IMR-90 (cell line): Measurements from ENCODE around the gene CCDC116. TPM values are rescaled to one million over a fixed set of nuclear protein-coding genes. Genes with fewer than 3 reads are reported as not detected.

Source experiments
- ATAC-seq: fragments of 200-7000 bp; cut with Tn5 transposase; 2 replicates; pipeline ENCODE4 v1.9.1; 2020; ENCODE audit warnings: low read depth, mild to moderate bottlenecking, moderate library complexity
- BruUV-seq: library from RNA; stranded (reverse); fragments of 400-500 nt; replicated peaks from 2 replicates; lab custom pipeline; 2021; lab: Mats Ljungman, UMichigan
- CTCF ChIA-PET: fragments of 300-600 bp; formaldehyde crosslinking; extraction: SDS; loops from one replicate; lab custom pipeline; 2021; ENCODE audit warnings: antibody characterized with exemption; lab: Yijun Ruan, JAX
- POLR2A ChIA-PET: fragments of 300-600 bp; sonication (Branson Sonifier 250); formaldehyde crosslinking; loops from one replicate; lab custom pipeline; 2022; ENCODE audit warnings: antibody characterized with exemption; ENCODE audit not compliant: unreplicated experiment; lab: Charles Lee
- DNase-seq: peaks from one replicate; pipeline ENCODE4 v3.0.0; 2013
- H2AFZ ChIP-seq: replicated peaks from 2 replicates; pipeline ENCODE3; 2013; ENCODE audit warnings: low read length, mild to moderate bottlenecking; ENCODE audit not compliant: poor library complexity
- H2AK5ac ChIP-seq: 2 replicates; pipeline ENCODE4 v1.6.1; 2013; ENCODE audit warnings: low read depth, low read length, inconsistent platforms
- H2AK9ac ChIP-seq: replicated peaks from 2 replicates; pipeline ENCODE3; 2013; ENCODE audit warnings: mild to moderate bottlenecking, low read depth, low read length, moderate library complexity; ENCODE audit not compliant: poor library complexity
- H2BK120ac ChIP-seq: 2 replicates; pipeline ENCODE4 v1.6.1; 2013; ENCODE audit warnings: low read depth, low read length, inconsistent platforms
- H2BK15ac ChIP-seq: 3 replicates; pipeline ENCODE4 v1.6.1; 2013; ENCODE audit warnings: low read depth, low read length, inconsistent platforms
- H2BK20ac ChIP-seq: 2 replicates; pipeline ENCODE4 v1.6.1; 2013; ENCODE audit warnings: low read depth, mild to moderate bottlenecking, inconsistent platforms, low read length, moderate library complexity
- H2BK5ac ChIP-seq: 2 replicates; pipeline ENCODE4 v1.6.1; 2013; ENCODE audit warnings: mild to moderate bottlenecking, low read depth, low read length, inconsistent platforms; ENCODE audit not compliant: poor library complexity, severe bottlenecking
- H3K14ac ChIP-seq: replicated peaks from 2 replicates; pipeline ENCODE4 v1.6.1; 2013; ENCODE audit warnings: low read depth, low read length, inconsistent platforms
- H3K18ac ChIP-seq: 2 replicates; pipeline ENCODE4 v1.6.1; 2013; ENCODE audit warnings: low read depth, low read length, control low read depth
- H3K23ac ChIP-seq: 2 replicates; pipeline ENCODE4 v1.6.1; 2013; ENCODE audit warnings: low read depth, low read length, inconsistent platforms
- H3K27ac ChIP-seq: 2 replicates; pipeline ENCODE4 v1.5.1; 2013; ENCODE audit warnings: mild to moderate bottlenecking, control low read depth, low read length; ENCODE audit not compliant: insufficient read depth
- H3K27me3 ChIP-seq: 2 replicates; pipeline ENCODE4 v1.6.1; 2013; ENCODE audit warnings: low read length; ENCODE audit not compliant: control insufficient read depth, insufficient read depth
- H3K36me3 ChIP-seq: 2 replicates; pipeline ENCODE4 v1.6.1; 2013; ENCODE audit warnings: low read length, mixed read lengths; ENCODE audit not compliant: control insufficient read depth, insufficient read depth
- H3K4ac ChIP-seq: 2 replicates; pipeline ENCODE4 v1.6.1; 2013; ENCODE audit warnings: low read depth, low read length, inconsistent platforms
- H3K4me1 ChIP-seq: 2 replicates; pipeline ENCODE4 v1.6.1; 2013; ENCODE audit warnings: low read length, mixed read lengths; ENCODE audit not compliant: control insufficient read depth, insufficient read depth
- H3K4me2 ChIP-seq: 2 replicates; pipeline ENCODE4 v1.6.1; 2013; ENCODE audit warnings: low read depth, mild to moderate bottlenecking, control low read depth, low read length, moderate library complexity
- H3K4me3 ChIP-seq: 2 replicates; pipeline ENCODE4 v1.5.1; 2013; ENCODE audit warnings: low read depth, mild to moderate bottlenecking, control low read depth, low read length, moderate library complexity; ENCODE audit not compliant: insufficient read depth
- H3K56ac ChIP-seq: 2 replicates; pipeline ENCODE4 v1.6.1; 2013; ENCODE audit warnings: low read length, inconsistent platforms; ENCODE audit not compliant: insufficient read depth; ENCODE audit errors: extremely low read depth
- H3K79me1 ChIP-seq, 2 experiments: 2 replicates each; pipeline ENCODE4 v1.6.1; 2013; ENCODE audit warnings: low read length in 2 of 2, inconsistent platforms in 1 of 2, low read depth in 1 of 2
- H3K9ac ChIP-seq: 2 replicates; pipeline ENCODE4 v1.6.1; 2013; ENCODE audit warnings: low read depth, low read length, control low read depth
- H3K9me1 ChIP-seq: 2 replicates; pipeline ENCODE4 v1.6.1; 2013; ENCODE audit warnings: low read length, inconsistent platforms; ENCODE audit not compliant: insufficient read depth
- H3K9me3 ChIP-seq: 2 replicates; pipeline ENCODE4 v1.6.1; 2013; ENCODE audit warnings: low read length; ENCODE audit not compliant: control insufficient read depth, insufficient read depth
- H4K20me1 ChIP-seq: 2 replicates; pipeline ENCODE4 v1.6.1; 2013; ENCODE audit warnings: low read length, inconsistent platforms; ENCODE audit not compliant: insufficient read depth
- H4K5ac ChIP-seq: 2 replicates; pipeline ENCODE4 v1.6.1; 2013; ENCODE audit warnings: mild to moderate bottlenecking, low read depth, low read length, control low read depth
- H4K8ac ChIP-seq, 2 experiments: 2 replicates each; pipeline ENCODE4 v1.6.1; 2013; ENCODE audit warnings: low read depth in 2 of 2, low read length in 2 of 2, control low read depth in 1 of 2, inconsistent platforms in 1 of 2
- H4K91ac ChIP-seq: 2 replicates; pipeline ENCODE4 v1.6.1; 2013; ENCODE audit warnings: low read depth, low read length, inconsistent platforms; ENCODE audit not compliant: insufficient read depth
- CHD1 ChIP-seq: IDR thresholded peaks from 2 replicates; pipeline ENCODE4 v1.6.1; 2012; ENCODE audit warnings: low read depth, low read length, improper control_type of control experiment
- MAFK ChIP-seq: IDR thresholded peaks from 2 replicates; pipeline ENCODE4 v1.6.1; 2012; ENCODE audit warnings: low read depth, low read length, improper control_type of control experiment
- MXI1 ChIP-seq: IDR thresholded peaks from 2 replicates; pipeline ENCODE4 v1.6.1; 2012; ENCODE audit warnings: low read depth, mild to moderate bottlenecking, low read length, moderate library complexity, borderline replicate concordance
- WGBS, 2 experiments: methylation state at CpG; one replicate each; pipeline versions ENCODE4 v1.1.5 to v1.1.7; 2013; ENCODE audit warnings: missing lambda C conversion rate in 2 of 2; ENCODE audit not compliant: insufficient read length in 1 of 2; ENCODE audit errors: extremely low coverage in 2 of 2; 5-methylcytosine and 5-hydroxymethylcytosine counted together
- dilution Hi-C: fragments of 300-500 bp; cut with HindIII; formaldehyde crosslinking; loops from one replicate; pipeline ENCODE4 v1.14.3; 2018; ENCODE audit warnings: low sequenced_read_pairs; ENCODE audit not compliant: unreplicated experiment
- in situ Hi-C: fragments of 300-500 bp; cut with MboI; formaldehyde crosslinking; loops from 3 replicates; pipeline ENCODE4 v1.14.3; 2019; ENCODE audit warnings: low sequenced_read_pairs, inconsistent platforms, mixed read lengths
- intact Hi-C: fragments of 100-400 bp; cut with micrococcal nuclease; formaldehyde crosslinking; loops from 2 replicates; pipeline ENCODE4 v1.10.0; 2022
- polyA plus RNA-seq, 3 experiments: library from polyadenylated mRNA; depleted of rRNA; stranded (reverse); fragments of >200 nt; gene quantifications; 2 replicates each; pipeline ENCODE4 v1.2.3, GENCODE V29; 2012; ENCODE audit warnings: low replicate concordance in 1 of 3
- total RNA-seq: library from RNA; depleted of rRNA; stranded (reverse); fragments of >200 nt; gene quantifications from 2 replicates; pipeline ENCODE4 v1.2.3, GENCODE V29; 2012

Gene CCDC116
- total and polyA plus RNA-seq, 2 of the 4 experiments (the other 2 are of a cell fraction), result under 0.01 to 0.27 TPM

DNA sequence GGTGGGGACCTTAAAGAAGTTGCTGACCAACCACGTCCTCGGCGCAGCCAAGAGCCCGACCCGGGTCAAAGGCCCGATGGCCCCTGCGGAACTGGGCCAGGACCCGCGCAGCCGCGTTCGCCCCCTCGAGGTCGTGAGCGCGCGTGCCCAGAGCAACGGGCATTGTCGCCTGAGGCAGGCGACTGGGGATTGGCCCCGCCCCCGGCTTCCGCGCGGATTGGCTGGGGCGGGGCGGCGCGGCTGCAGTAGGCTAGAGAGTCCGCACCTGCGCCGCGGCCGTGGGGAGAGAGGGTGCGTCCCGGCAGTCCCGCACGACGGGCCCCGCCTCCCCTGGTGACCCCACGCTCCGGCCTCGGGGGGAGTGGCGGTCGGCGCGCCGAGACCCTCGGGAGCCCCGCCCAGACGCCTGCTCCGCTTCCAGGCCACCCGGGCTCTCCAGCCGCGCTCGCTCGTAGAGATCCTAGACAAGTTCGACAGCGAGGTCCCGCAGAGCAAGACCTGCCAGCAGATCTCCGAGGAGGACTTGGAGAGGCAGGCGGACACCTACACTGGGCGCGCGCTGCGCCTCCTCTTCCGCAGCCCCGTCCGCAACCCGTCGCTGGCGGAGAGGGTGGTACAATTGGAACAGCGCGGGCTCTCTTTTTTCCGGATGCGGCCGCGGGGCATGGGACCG is 24.9 kb downstream of the CCDC116 start (continued):
- no peak for TF ChIP-seq MXI1

GRCh38 chr22:21659864-21660525 is 27.4 kb downstream of the CCDC116 start:
- 72% methylated on average over 3 of the region's 7 CpGs; no CpG with 5 or more reads in 1 of the 2 experiments for WGBS, 2 experiments
- dilution Hi-C loops (no loop called here), in situ Hi-C loops (no loop called here), intact Hi-C loops (no loop called here)
- Histone ChIP-seq H3K23ac (no peak overlapping the region), H3K56ac (no peak overlapping the region), H2AFZ (no peak overlapping the region), H3K9me3 (no peaks in the 10 kb centered on the region), H4K20me1 (no peaks in the 10 kb centered on the region), H4K91ac (no peak overlapping the region), H2BK15ac (no peak overlapping the region), H2AK5ac (no peak overlapping the region), H2BK5ac (no peak overlapping the region), H3K9me1 (peaks cover 6% of the 10 kb centered on the region), H3K27ac (no peak overlapping the region), H4K5ac (no peak overlapping the region), H3K79me1 (peaks cover 0 to 3% of the 10 kb centered on the region in 2 experiments; a peak in 1 of 4 replicates), H3K36me3 (no peaks in the 10 kb centered on the region), H4K8ac (no peak overlapping the region), H3K9ac (no peak overlapping the region), H3K4me2 (no peak overlapping the region), H2AK9ac (no peak overlapping the region), H3K4me3 (no peak overlapping the region), H3K18ac (no peak overlapping the region), H3K4me1 (no peaks in the 10 kb centered on the region; the same call in 1 of the 2 replicates), H2BK120ac (no peak overlapping the region), H3K27me3 (peaks cover 4% of the 10 kb centered on the region; the same call in 1 of the 2 replicates), H2BK20ac (no peak overlapping the region), H3K4ac (no peak overlapping the region), H3K14ac (no peak overlapping the region)
- no peak for TF ChIP-seq CHD1
- peak; percentile 66 for TF ChIP-seq MAFK
- ChIA-PET POLR2A (no interaction called here), CTCF (no interaction called here)
- ATAC-seq (no peak), DNase-seq (no peak)
- BruUV-seq, result no TSS peak
